Peyer's patch (tissue), 4 donors: ENCODE results near the gene MORF4L1.

Experiments used
- POLR2A ChIP-seq, 2 donors: fragments of 450-650 bp; IDR thresholded peaks; one replicate each; pipeline ENCODE4 v1.5.1; 2017; ENCODE audit warnings: antibody characterized with exemption in 2 of 2, mild to moderate bottlenecking in 2 of 2, moderate library complexity in 2 of 2
- TF ChIP-seq, protein P1 (sequence below), 6 experiments: fragments of 450-650 bp in 4 of 6; fragments of 200-600 bp in 2 of 6; sonication (generic) in 1 of 6; IDR thresholded peaks; one replicate each; pipeline ENCODE4 v1.5.1; 2017 to 2019; ENCODE audit warnings: antibody characterized with exemption in 6 of 6, mild to moderate bottlenecking in 3 of 6, moderate library complexity in 1 of 6

GRCh38 chr15:78828920-78829319 lies 43.8 kb upstream of the MORF4L1 start:
- TF ChIP-seq, protein P1, sequence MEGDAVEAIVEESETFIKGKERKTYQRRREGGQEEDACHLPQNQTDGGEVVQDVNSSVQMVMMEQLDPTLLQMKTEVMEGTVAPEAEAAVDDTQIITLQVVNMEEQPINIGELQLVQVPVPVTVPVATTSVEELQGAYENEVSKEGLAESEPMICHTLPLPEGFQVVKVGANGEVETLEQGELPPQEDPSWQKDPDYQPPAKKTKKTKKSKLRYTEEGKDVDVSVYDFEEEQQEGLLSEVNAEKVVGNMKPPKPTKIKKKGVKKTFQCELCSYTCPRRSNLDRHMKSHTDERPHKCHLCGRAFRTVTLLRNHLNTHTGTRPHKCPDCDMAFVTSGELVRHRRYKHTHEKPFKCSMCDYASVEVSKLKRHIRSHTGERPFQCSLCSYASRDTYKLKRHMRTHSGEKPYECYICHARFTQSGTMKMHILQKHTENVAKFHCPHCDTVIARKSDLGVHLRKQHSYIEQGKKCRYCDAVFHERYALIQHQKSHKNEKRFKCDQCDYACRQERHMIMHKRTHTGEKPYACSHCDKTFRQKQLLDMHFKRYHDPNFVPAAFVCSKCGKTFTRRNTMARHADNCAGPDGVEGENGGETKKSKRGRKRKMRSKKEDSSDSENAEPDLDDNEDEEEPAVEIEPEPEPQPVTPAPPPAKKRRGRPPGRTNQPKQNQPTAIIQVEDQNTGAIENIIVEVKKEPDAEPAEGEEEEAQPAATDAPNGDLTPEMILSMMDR (IDR thresholded peaks at IDR 0.05) = no peak
- TF ChIP-seq POLR2A (IDR thresholded peaks at IDR 0.05) = no peak
